Renal cortex interstitium (tissue), 11 donors: ENCODE measurements around the gene SF3A2. TPM values are rescaled to one million over a fixed set of nuclear protein-coding genes. Genes with fewer than 3 reads are reported as not detected.

ENCODE experiments used
- DNase-seq, 11 donors: peaks; one replicate each; pipeline ENCODE4 v3.0.0-alpha.2; 2013; ENCODE audit warnings: low read depth in 9 of 11, low spot score in 4 of 11; ENCODE audit errors: extremely low read depth in 1 of 11
- polyA plus RNA-seq, 3 donors: library from polyadenylated mRNA; unstranded; fragments of 120-200 nt; gene quantifications; one replicate each; pipeline ENCODE4 v1.2.1, GENCODE V29; 2013; ENCODE audit not compliant: insufficient read length in 3 of 3

The SF3A2 gene
- polyA plus RNA-seq, 3 donors = 63.2 to 93.5 (median 83.5) TPM

- no peak for DNase-seq
Measured at GRCh38 chr19:2233601-2234280, 2.9 kb upstream of the SF3A2 start.

GRCh38 chr19:2234996-2235380 lies 1.6 kb upstream of the SF3A2 start:
- DNase-seq = no peak

GRCh38 chr19:2235381-2236063 lies 1.1 kb upstream of the SF3A2 start:
- no peak for DNase-seq

- no peak for DNase-seq
Measured at GRCh38 chr19:2236064-2236313, 635 bp upstream of the SF3A2 start.

GRCh38 chr19:2237051-2237868 lies 636 bp downstream of the SF3A2 start:
- no peak for DNase-seq

GRCh38 chr19:2237869-2238153 lies 1.2 kb downstream of the SF3A2 start:
- DNase-seq = no peak

GRCh38 chr19:2239173-2239572 lies 2.5 kb downstream of the SF3A2 start:
- no peak for DNase-seq

- no peak for DNase-seq
Measured at GRCh38 chr19:2239771-2240770, 3.4 kb downstream of the SF3A2 start.

GRCh38 chr19:2240881-2241760 lies 4.5 kb downstream of the SF3A2 start:
- DNase-seq = no peak

GRCh38 chr19:2242092-2242537 lies 5.5 kb downstream of the SF3A2 start:
- no peak for DNase-seq

GRCh38 chr19:2242816-2243215 lies 6.2 kb downstream of the SF3A2 start:
- DNase-seq = no peak

GRCh38 chr19:2243274-2244124 lies 6.9 kb downstream of the SF3A2 start:
- peak in 1 of 11 donors; percentile 46 for DNase-seq

GRCh38 chr19:2244125-2244411 lies 7.4 kb downstream of the SF3A2 start:
- no peak for DNase-seq

- no peak for DNase-seq
Measured at GRCh38 chr19:2244486-2244885, 7.9 kb downstream of the SF3A2 start.

- no peak for DNase-seq
Measured at GRCh38 chr19:2245273-2245672, 8.6 kb downstream of the SF3A2 start.

GRCh38 chr19:2246014-2246620 lies 9.5 kb downstream of the SF3A2 start:
- no peak for DNase-seq

- no peak for DNase-seq
Measured at GRCh38 chr19:2246801-2247361, 10.3 kb downstream of the SF3A2 start.
